ENCODE data around the gene MED27. TPM values are rescaled to one million over a fixed set of nuclear protein-coding genes. Genes with fewer than 3 reads are reported as not detected.

Gene MED27
- total and polyA plus RNA-seq, 10 of the 15 experiments (the other 5 are each of a cell fraction or from before 2014, with no cell fraction given) = 20.3 to 50.3 (median 35.5) TPM

DNA sequence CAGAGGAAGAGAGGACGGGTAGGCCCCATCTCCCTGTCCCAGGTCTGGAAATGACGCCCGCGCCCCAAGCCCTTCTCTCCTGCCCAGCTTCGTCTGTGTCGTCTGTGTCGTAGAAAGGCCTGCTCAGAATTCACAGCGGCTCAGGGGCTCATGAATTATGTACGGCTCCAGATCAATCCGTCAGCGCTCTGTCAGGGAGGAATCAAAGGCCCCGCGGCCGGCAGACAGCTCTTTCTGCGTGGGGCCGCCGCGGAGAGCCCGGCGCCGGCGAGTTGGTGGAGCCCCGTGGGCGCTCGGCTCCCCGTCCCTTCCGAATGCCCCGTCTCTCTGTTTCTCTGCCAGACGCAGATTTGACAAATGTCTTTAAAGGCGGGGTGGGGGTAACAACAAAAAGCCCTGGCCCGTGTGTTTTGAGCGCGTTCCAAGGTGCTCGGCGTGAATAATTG lies 255.9 kb downstream of the MED27 start:
- TF ChIP-seq PAX8 (IDR thresholded peaks at IDR 0.05) = no peak
- TF ChIP-seq TCF7 (IDR thresholded peaks at IDR 0.05; ENCODE audit: borderline replicate concordance) = no peak
- TF ChIP-seq RCOR1 (conservative IDR thresholded peaks at IDR 0.05; ENCODE audit: low read depth, low read length) = no peak
- TF ChIP-seq KAT2A (conservative IDR thresholded peaks at IDR 0.05; ENCODE audit: control insufficient read depth, low read depth, low read length) = no peak
- no peak for TF ChIP-seq BCL11A (IDR thresholded peaks at IDR 0.05; ENCODE audit: low read depth, low read length)
- TF ChIP-seq, protein P1, sequence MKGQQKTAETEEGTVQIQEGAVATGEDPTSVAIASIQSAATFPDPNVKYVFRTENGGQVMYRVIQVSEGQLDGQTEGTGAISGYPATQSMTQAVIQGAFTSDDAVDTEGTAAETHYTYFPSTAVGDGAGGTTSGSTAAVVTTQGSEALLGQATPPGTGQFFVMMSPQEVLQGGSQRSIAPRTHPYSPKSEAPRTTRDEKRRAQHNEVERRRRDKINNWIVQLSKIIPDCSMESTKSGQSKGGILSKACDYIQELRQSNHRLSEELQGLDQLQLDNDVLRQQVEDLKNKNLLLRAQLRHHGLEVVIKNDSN (IDR thresholded peaks at IDR 0.05; ENCODE audit: borderline replicate concordance, extremely low read length, insufficient read depth, low read depth, low read length) = no peak
- no peak for TF ChIP-seq SUPT20H (IDR thresholded peaks at IDR 0.05; ENCODE audit: borderline replicate concordance, control insufficient read depth, low read depth, low read length)
- TF ChIP-seq NR2C1 (IDR thresholded peaks at IDR 0.05) = no peak
- TF ChIP-seq RB1 (IDR thresholded peaks at IDR 0.05; ENCODE audit: borderline replicate concordance) = no peak
- no peak for TF ChIP-seq BRCA1 (IDR thresholded peaks at IDR 0.05; ENCODE audit: low read depth, low read length)
- TF ChIP-seq SMARCA5 (IDR thresholded peaks at IDR 0.05) = no peak
- no peak for TF ChIP-seq GATAD2B (conservative IDR thresholded peaks at IDR 0.05; ENCODE audit: low read depth)
- no peak for TF ChIP-seq ATF2 (IDR thresholded peaks at IDR 0.05; ENCODE audit: low read length)
- TF ChIP-seq E2F4 (IDR thresholded peaks at IDR 0.05; ENCODE audit: low read depth, low read length) = no peak
- no peak for TF ChIP-seq STAT3 (IDR thresholded peaks at IDR 0.05; ENCODE audit: low read depth, low read length)
- TF ChIP-seq MAX (IDR thresholded peaks at IDR 0.05; ENCODE audit: low read depth, low read length) = no peak
- no peak overlapping the region for H3K4me3 ChIP-seq
- H2AFZ ChIP-seq (ENCODE audit: control insufficient read depth, low read depth, low read length) = no peak overlapping the region
- CTCF ChIA-PET = no interaction called here
- H3K9me3 ChIP-seq (replicated peaks; ENCODE audit: control insufficient read depth, insufficient read depth, low read length) = no peaks in the 10 kb centered on the region
- no peak overlapping the region for H3K9ac ChIP-seq (ENCODE audit: control insufficient read depth, insufficient read depth, low read length)
- H3K4me2 ChIP-seq (ENCODE audit: control insufficient read depth, insufficient read depth) = no peak overlapping the region
- DNase-seq (ENCODE audit: low read depth, low spot score) (no peak), FAIRE-seq (no peak), ATAC-seq (no peak)
- intact Hi-C loops (cut with micrococcal nuclease; ENCODE audit: unreplicated experiment) = no loop called here
- RAD21 ChIA-PET (ENCODE audit: unreplicated experiment) = no interaction called here
- H3K4me1 ChIP-seq (ENCODE audit: control insufficient read depth, insufficient read depth, low read length) = no peaks in the 10 kb centered on the region
- peaks cover 0 to 4% of the 10 kb centered on the region in 2 experiments; a peak in 1 of 4 replicates for H3K27me3 ChIP-seq (replicated peaks in 1 of 2; ENCODE audit: control insufficient read depth in 2 of 2, insufficient read depth in 2 of 2, low read length in 1 of 2)
- H3K36me3 ChIP-seq (ENCODE audit: control insufficient read depth in 2 of 2, insufficient read depth in 2 of 2, low read length in 1 of 2) = no peaks in the 10 kb centered on the region
- no peak overlapping the region for H3K27ac ChIP-seq (ENCODE audit: control insufficient read depth, insufficient read depth)
- no peaks in the 10 kb centered on the region for H3K79me2 ChIP-seq (ENCODE audit: control insufficient read depth, insufficient read depth, low read length)
- WGBS (ENCODE audit: insufficient coverage, insufficient replicate concordance, low lambda C conversion rate, missing lambda C conversion rate) = 68% methylated on average over 31 of the region's 35 CpGs
- 0 out of 2 replicates have a peak, but pooled peaks cover 3% of the 10 kb centered on the region for H4K20me1 ChIP-seq (ENCODE audit: control insufficient read depth, insufficient read depth)
- in situ Hi-C loops (cut with MboI) = no loop called here
- POLR2A ChIA-PET = no interaction called here
- SMC1A ChIA-PET (ENCODE audit: uncharacterized antibody, unreplicated experiment) = no interaction called here
- no TSS peak for BruUV-seq (replicated peaks)
